Dermis microvascular lymphatic vessel endothelial cell (primary cell): ENCODE measurements around the gene ITGAL. TPM values are rescaled to one million over a fixed set of nuclear protein-coding genes. Genes with fewer than 3 reads are reported as not detected.
"Not testable (repeated sequence)": the region's sequence is repeated elsewhere in the genome, so short reads cannot be mapped to it uniquely, and the experiment has no call there.

ENCODE experiments used
- DNase-seq, 2 donors: peaks; one replicate each; pipeline versions ENCODE4 v3.0.0 to v3.0.0-alpha.2; 2010; ENCODE audit warnings: low read depth in 2 of 2
- total RNA-seq: library from RNA; depleted of rRNA; stranded (reverse); fragments of >200 nt; gene quantifications from 2 replicates; pipeline ENCODE4 v1.2.1, GENCODE V29; 2014

The ITGAL gene
- total RNA-seq, 1 donor from 2014 or later: not detected

- DNase-seq: peak in 1 of 2 donors; percentile 27
Measured at GRCh38 chr16:30526137-30526822, 53.7 kb downstream of the ITGAL start, which contains the start of gene ZNF768. TSS of gene ZNF768 (minus strand) at chr16:30526566. CDS start at chr16:30526413, 153 bp downstream.

GRCh38 chr16:30526823-30527634 is 54.5 kb downstream of the ITGAL start:
- peak; percentile 89 to 98 for DNase-seq

GRCh38 chr16:30527635-30528178 is 55.2 kb downstream of the ITGAL start:
- DNase-seq: no peak

GRCh38 chr16:30528799-30529457 is 56.4 kb downstream of the ITGAL start:
- no peak for DNase-seq

- no peak for DNase-seq
Measured at GRCh38 chr16:30530163-30531037, 57.9 kb downstream of the ITGAL start.

GRCh38 chr16:30532285-30533145 is 60.0 kb downstream of the ITGAL start:
- DNase-seq: no peak

- no peak for DNase-seq
Measured at GRCh38 chr16:30533146-30533522, 60.6 kb downstream of the ITGAL start.

- no peak for DNase-seq
Measured at GRCh38 chr16:30533748-30534367, 61.3 kb downstream of the ITGAL start.

- peak; percentile 76 to 87 for DNase-seq
Measured at GRCh38 chr16:30534368-30535105, 62.0 kb downstream of the ITGAL start, which contains the start of gene ZNF747. TSS of gene ZNF747 (minus strand) at chr16:30534858. CDS start at chr16:30534679, 179 bp downstream.

- no peak for DNase-seq
Measured at GRCh38 chr16:30535106-30535776, 62.7 kb downstream of the ITGAL start.

GRCh38 chr16:30535777-30536190 is 63.2 kb downstream of the ITGAL start:
- DNase-seq: peak in 1 of 2 donors; percentile 77

GRCh38 chr16:30536391-30537024 is 64.0 kb downstream of the ITGAL start:
- not testable (repeated sequence) for DNase-seq

- DNase-seq: no peak
Measured at GRCh38 chr16:30539000-30539964, 66.7 kb downstream of the ITGAL start.

- DNase-seq: not testable (repeated sequence)
Measured at GRCh38 chr16:30539986-30540526, 67.5 kb downstream of the ITGAL start.

GRCh38 chr16:30540916-30541464 is 68.4 kb downstream of the ITGAL start:
- not testable (repeated sequence) for DNase-seq
